Common myeloid progenitor, CD34-positive (primary cell): ENCODE results near the gene GALNT10.

Source experiments
- CTCF ChIA-PET: fragments of 350-600 bp; sonication (Branson Sonifier 250); formaldehyde crosslinking; loops from one replicate; lab custom pipeline; 2021; ENCODE audit warnings: antibody characterized with exemption; lab: Charles Lee
- POLR2A ChIA-PET: fragments of 350-600 bp; sonication (Branson Sonifier 250); formaldehyde crosslinking; loops from one replicate; lab custom pipeline; 2021; ENCODE audit warnings: antibody characterized with exemption; lab: Charles Lee
- DNase-seq, 3 donors: peaks; one replicate each; pipeline versions ENCODE4 v3.0.0 to v3.0.0-alpha.2; 2013
- H3K27ac ChIP-seq, 2 experiments: 1 replicate in 1 of 2; 2 replicates in 1 of 2; pipeline ENCODE4 v1.7.0; 2013; ENCODE audit warnings: inconsistent platforms in 2 of 2, low read length in 2 of 2, mild to moderate bottlenecking in 2 of 2, low read depth in 1 of 2, moderate library complexity in 1 of 2; ENCODE audit not compliant: severe bottlenecking in 2 of 2, insufficient read depth in 1 of 2, poor library complexity in 1 of 2
- H3K27me3 ChIP-seq, 5 experiments: replicated peaks in 2 of 5; 1 replicate in 3 of 5; 2 replicates in 2 of 5; pipeline versions ENCODE4 v1.6.1 to v1.7.0; 2013; ENCODE audit warnings: low read length in 4 of 5, mild to moderate bottlenecking in 2 of 5, moderate library complexity in 2 of 5, inconsistent platforms in 1 of 5; ENCODE audit not compliant: insufficient read depth in 5 of 5, control insufficient read depth in 4 of 5
- H3K36me3 ChIP-seq, 4 experiments: 1 replicate in 2 of 4; 2 replicates in 2 of 4; pipeline versions ENCODE4 v1.6.1 to v1.7.0; 2013; ENCODE audit warnings: low read length in 3 of 4, control low read depth in 1 of 4, mild to moderate bottlenecking in 1 of 4; ENCODE audit not compliant: control insufficient read depth in 4 of 4, insufficient read depth in 4 of 4
- H3K4me1 ChIP-seq, 4 experiments: 1 replicate in 3 of 4; 2 replicates in 1 of 4; pipeline versions ENCODE4 v1.6.1 to v1.7.1; 2013; ENCODE audit warnings: low read length in 3 of 4, mild to moderate bottlenecking in 3 of 4, control low read depth in 1 of 4, inconsistent platforms in 1 of 4, moderate library complexity in 1 of 4; ENCODE audit not compliant: control insufficient read depth in 4 of 4, insufficient read depth in 4 of 4; ENCODE audit errors: control extremely low read depth in 1 of 4
- H3K4me3 ChIP-seq, 7 experiments: 1 replicate in 4 of 7; 2 replicates in 3 of 7; pipeline versions ENCODE4 v1.5.1 to v1.7.0; 2013; ENCODE audit warnings: mild to moderate bottlenecking in 7 of 7, low read length in 6 of 7, moderate library complexity in 6 of 7, inconsistent platforms in 2 of 7, low read depth in 2 of 7, control low read depth in 1 of 7; ENCODE audit not compliant: insufficient read depth in 4 of 7, control insufficient read depth in 1 of 7; ENCODE audit errors: extremely low read depth in 1 of 7
- H3K9me3 ChIP-seq, 5 experiments: 1 replicate in 4 of 5; 2 replicates in 1 of 5; pipeline versions ENCODE4 v1.6.1 to v1.7.1; 2013; ENCODE audit warnings: low read length in 4 of 5, mild to moderate bottlenecking in 2 of 5, inconsistent platforms in 1 of 5, low read depth in 1 of 5, moderate library complexity in 1 of 5; ENCODE audit not compliant: control insufficient read depth in 4 of 5, insufficient read depth in 2 of 5; ENCODE audit errors: control extremely low read depth in 1 of 5
- WGBS: methylation state at CpG from one replicate; pipeline ENCODE4 v1.1.5; 2013; ENCODE audit not compliant: insufficient coverage; 5-methylcytosine and 5-hydroxymethylcytosine counted together

The GALNT10 gene

GRCh38 chr5:154300207-154300883 lies 109.8 kb downstream of the GALNT10 start:
- Histone ChIP-seq H3K4me1 (peaks cover 4 to 13% (median 5%) of the 10 kb centered on the region in 4 experiments), H3K9me3 (peaks cover 0 to 17% (median 2%) of the 10 kb centered on the region in 5 experiments), H3K4me3 (no peak overlapping the region), H3K27ac (no peak overlapping the region), H3K36me3 (peaks cover 2 to 27% (median 16%) of the 10 kb centered on the region in 4 experiments), H3K27me3 (no peaks in the 10 kb centered on the region)
- 96% methylated on average over 3 of the region's 4 CpGs for WGBS
- ChIA-PET CTCF (no interaction called here), POLR2A (no interaction called here)
- no peak for DNase-seq

- no CpG with 5 or more reads among the region's 3 CpGs for WGBS
- no peak for DNase-seq
- Histone ChIP-seq H3K4me3 (no peak overlapping the region), H3K27me3 (no peaks in the 10 kb centered on the region), H3K4me1 (peaks cover 4 to 13% (median 5%) of the 10 kb centered on the region in 4 experiments), H3K9me3 (peaks cover 0 to 20% (median 3%) of the 10 kb centered on the region in 5 experiments), H3K27ac (no peak overlapping the region), H3K36me3 (peaks cover 2 to 25% (median 15%) of the 10 kb centered on the region in 4 experiments)
- CTCF ChIA-PET: no interaction called here
- POLR2A ChIA-PET: no interaction called here
Observed at GRCh38 chr5:154301726-154302125, 111.2 kb downstream of the GALNT10 start.

DNA sequence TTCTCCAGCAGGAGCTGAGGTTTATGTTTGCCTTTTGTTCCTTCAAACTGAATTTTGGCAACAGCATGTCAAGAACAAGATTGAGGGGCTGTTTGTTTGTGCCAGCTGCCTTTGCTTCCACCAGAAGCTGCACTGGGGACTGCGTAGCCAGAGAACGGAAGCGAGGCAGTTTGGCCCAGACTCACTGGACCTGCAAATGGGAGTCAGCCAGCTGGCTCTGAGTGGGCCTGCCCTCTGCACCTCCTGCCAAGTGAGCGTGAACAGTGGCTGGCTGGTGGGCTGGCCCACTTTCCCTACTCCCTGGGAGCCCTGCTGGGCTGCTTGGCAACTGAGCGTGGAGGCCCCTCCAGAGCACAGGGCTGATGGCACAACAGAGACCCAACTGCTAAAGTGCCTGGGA lies 111.6 kb downstream of the GALNT10 start:
- Histone ChIP-seq H3K4me1 (peaks cover 4 to 13% (median 5%) of the 10 kb centered on the region in 4 experiments), H3K36me3 (peaks cover 0 to 25% (median 14%) of the 10 kb centered on the region in 4 experiments), H3K4me3 (no peak overlapping the region), H3K27me3 (no peaks in the 10 kb centered on the region), H3K27ac (no peak overlapping the region), H3K9me3 (peaks cover 0 to 20% (median 3%) of the 10 kb centered on the region in 5 experiments)
- no peak for DNase-seq
- 96% methylated on average over 5 of the region's 5 CpGs for WGBS
- POLR2A ChIA-PET: no interaction called here
- CTCF ChIA-PET: no interaction called here

DNA sequence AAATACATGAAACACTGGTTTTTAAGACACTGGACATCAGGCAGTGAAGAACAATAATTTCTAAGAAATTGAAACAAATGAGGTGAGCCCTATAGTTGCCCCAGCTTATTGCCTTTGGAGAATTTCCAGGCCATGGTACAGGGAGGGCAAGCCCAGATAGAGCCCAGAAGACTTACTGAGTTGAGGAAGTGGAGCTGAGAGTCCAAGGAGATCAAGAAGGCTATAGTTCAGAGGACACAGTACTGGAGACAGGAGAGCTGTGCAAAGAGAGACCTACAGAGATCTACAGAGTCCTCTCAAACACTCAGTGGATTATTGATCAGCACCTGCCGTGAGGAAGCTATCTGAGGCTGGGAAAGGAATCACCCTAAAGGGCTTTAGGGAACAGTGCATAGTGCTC lies 112.6 kb downstream of the GALNT10 start:
- Histone ChIP-seq H3K36me3 (peaks cover 0 to 25% (median 14%) of the 10 kb centered on the region in 4 experiments), H3K27ac (no peak overlapping the region), H3K9me3 (peaks cover 0 to 20% (median 3%) of the 10 kb centered on the region in 5 experiments), H3K27me3 (no peaks in the 10 kb centered on the region), H3K4me3 (no peak overlapping the region), H3K4me1 (peaks cover under 1 to 5% (median 4%) of the 10 kb centered on the region in 4 experiments)
- ChIA-PET CTCF (no interaction called here), POLR2A (no interaction called here)
- DNase-seq: no peak
- no CpG with 5 or more reads among the region's 1 CpG for WGBS

DNA sequence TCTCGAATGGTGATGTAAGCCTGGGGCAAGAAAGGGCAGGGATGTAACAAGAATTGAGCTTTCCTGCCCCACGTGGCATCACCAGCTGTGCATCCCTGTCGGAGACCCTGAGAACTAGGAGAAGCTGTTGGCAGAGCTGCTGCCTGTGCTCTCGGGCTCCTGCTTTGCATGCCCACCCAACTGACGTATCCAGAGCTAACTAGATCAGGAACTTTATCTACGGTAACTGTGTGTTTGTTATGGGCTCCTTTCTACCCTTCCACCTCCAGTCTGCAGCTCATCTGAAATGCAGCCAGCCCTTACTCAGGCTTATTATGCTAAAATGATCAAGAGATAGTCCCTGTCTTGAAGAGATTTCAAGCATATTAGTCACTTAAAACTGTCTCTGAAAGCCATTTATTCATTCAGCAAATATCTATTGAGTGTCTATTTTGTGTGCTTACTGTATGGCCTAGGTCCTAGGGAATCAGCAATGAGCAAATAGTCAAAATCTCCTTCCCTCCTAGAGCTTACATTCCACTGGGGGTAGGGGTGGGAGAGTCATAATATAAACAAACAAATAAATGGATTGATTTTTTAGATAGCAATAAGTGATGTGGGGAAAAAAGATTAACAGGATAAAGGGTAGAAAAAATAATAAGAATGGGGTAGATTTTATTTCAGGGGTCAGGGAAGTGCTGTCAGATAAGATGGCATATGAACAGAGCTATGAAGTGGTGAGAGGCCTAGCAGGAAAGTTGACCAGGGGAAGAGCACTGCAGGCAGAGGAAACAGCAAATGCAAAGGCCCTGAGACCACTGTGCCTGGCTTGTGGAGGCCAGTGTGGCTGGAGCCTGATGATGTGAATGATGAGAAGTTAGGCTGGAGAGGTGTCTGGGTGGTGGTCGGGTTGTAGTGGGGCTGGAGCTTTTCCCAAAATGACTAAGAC lies 118.2 kb downstream of the GALNT10 start:
- 95% methylated on average over 5 of the region's 7 CpGs for WGBS
- ChIA-PET POLR2A (no interaction called here), CTCF (no interaction called here)
- no peak for DNase-seq
- H3K27ac ChIP-seq: no peak overlapping the region
- H3K36me3 ChIP-seq: peaks cover 0 to 4% (median 0%) of the 10 kb centered on the region in 4 experiments
- peaks cover 0 to 19% (median 3%) of the 10 kb centered on the region in 5 experiments for H3K9me3 ChIP-seq
- no peaks in the 10 kb centered on the region for H3K27me3 ChIP-seq
- H3K4me3 ChIP-seq: no peak overlapping the region
- H3K4me1 ChIP-seq: peaks cover 0 to 4% (median 0%) of the 10 kb centered on the region in 4 experiments

DNA sequence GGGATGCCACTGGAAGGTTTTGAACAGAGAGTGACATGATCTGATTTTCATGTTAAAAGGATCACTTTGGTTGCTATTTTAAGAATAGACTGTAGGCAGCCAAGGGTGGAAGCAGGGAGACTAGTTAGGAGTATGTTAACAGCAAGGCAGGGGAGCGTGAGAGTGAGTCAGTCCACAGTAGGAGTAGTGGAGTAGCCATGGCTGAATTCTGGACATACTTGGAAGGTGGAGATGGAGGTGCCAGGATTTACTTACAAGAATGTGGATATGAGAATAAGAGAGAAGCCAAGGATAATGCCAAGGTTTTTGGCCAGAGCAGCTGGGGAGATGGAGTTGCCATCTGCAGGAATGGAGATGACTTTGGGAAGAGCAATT lies 118.8 kb downstream of the GALNT10 start:
- peaks cover 0 to 13% (median 3%) of the 10 kb centered on the region in 5 experiments for H3K9me3 ChIP-seq
- POLR2A ChIA-PET: no interaction called here
- CTCF ChIA-PET: no interaction called here
- no peak overlapping the region for H3K27ac ChIP-seq
- 100% methylated on average over 1 of the region's 1 CpG for WGBS
- no peaks in the 10 kb centered on the region for H3K27me3 ChIP-seq
- no peak for DNase-seq
- H3K4me3 ChIP-seq: no peak overlapping the region
- H3K36me3 ChIP-seq: peaks cover 0 to 3% (median 0%) of the 10 kb centered on the region in 4 experiments
- H3K4me1 ChIP-seq: peaks cover 0 to 4% (median 0%) of the 10 kb centered on the region in 4 experiments
